COLO668 (cell line): ENCODE results near the gene OR8G5.

ENCODE experiments used
- DNase-seq: peaks from one replicate; lab custom pipeline; 2025; ENCODE audit not compliant: unreplicated experiment; lab: John Stamatoyannopoulos, UW

The OR8G5 gene

GRCh38 chr11:124285610-124286344 is 29.6 kb downstream of the OR8G5 start:
- no peak for DNase-seq

GRCh38 chr11:124294687-124295086 is 38.5 kb downstream of the OR8G5 start:
- DNase-seq = no peak

GRCh38 chr11:124296016-124296415 is 39.8 kb downstream of the OR8G5 start:
- no peak for DNase-seq

GRCh38 chr11:124297921-124298320 is 41.7 kb downstream of the OR8G5 start:
- DNase-seq = no peak

GRCh38 chr11:124301548-124301947 is 45.4 kb downstream of the OR8G5 start:
- no peak for DNase-seq

GRCh38 chr11:124302347-124303125 is 46.4 kb downstream of the OR8G5 start:
- no peak for DNase-seq

GRCh38 chr11:124307093-124307492 is 50.9 kb downstream of the OR8G5 start:
- DNase-seq = no peak

GRCh38 chr11:124310721-124311120 is 54.5 kb downstream of the OR8G5 start:
- no peak for DNase-seq

GRCh38 chr11:124311269-124311668 is 55.1 kb downstream of the OR8G5 start:
- no peak for DNase-seq

GRCh38 chr11:124311670-124312069 is 55.5 kb downstream of the OR8G5 start:
- DNase-seq = no peak

- DNase-seq = no peak
Observed at GRCh38 chr11:124313131-124313530, 57.0 kb downstream of the OR8G5 start.

GRCh38 chr11:124313849-124314248 is 57.7 kb downstream of the OR8G5 start, which contains the start of gene OR8D1:
Gene OR8D1 (minus strand): TSS chr11:124313949. CDS start chr11:124310766, 3,183 bp downstream.
- no peak for DNase-seq

GRCh38 chr11:124315052-124315451 is 58.9 kb downstream of the OR8G5 start:
- DNase-seq = no peak
